ENCODE results near the gene LHPP.

- TF ChIP-seq CTCF (conservative IDR thresholded peaks at IDR 0.05; ENCODE audit: low read depth in 2 of 2) (no peak), POLR2AphosphoS5 (IDR thresholded peaks at IDR 0.05; ENCODE audit: low read depth) (no peak), EZH2phosphoT487 (IDR thresholded peaks at IDR 0.05; ENCODE audit: unreplicated experiment) (no peak), EZH2 (IDR thresholded peaks at IDR 0.05; ENCODE audit: low read depth, unreplicated experiment) (no peak), CREB1 (CRISPR knock-in tag; IDR thresholded peaks at IDR 0.05; ENCODE audit: low read depth) (no peak), JUNB (IDR thresholded peaks at IDR 0.05; ENCODE audit: unreplicated experiment) (no peak), REST (IDR thresholded peaks at IDR 0.05; ENCODE audit: unreplicated experiment) (no peak), STAT1 (IDR thresholded peaks at IDR 0.05; ENCODE audit: unreplicated experiment) (no peak), ETS1 (IDR thresholded peaks at IDR 0.05) (no peak)
These were observed 160.5 kb downstream of the LHPP start for GRCh38 chr10:124622158-124622557.

Data from GM23338 (cell line).